Activated CD4-positive, CD25-positive, alpha-beta regulatory T cell treated with anti-CD3 and anti-CD28 coated beads, Interleukin-2, amount 50 U/mL, for 16 hours (primary cell): ENCODE measurements around the gene SBK1.
A peak's percentile ranks its signal among the peaks of the same experiment; 100 is the strongest.
"Not testable (repeated sequence)": the region's sequence is repeated elsewhere in the genome, so short reads cannot be mapped to it uniquely, and the experiment has no call there.

Source experiments
- DNase-seq: peaks from one replicate; pipeline ENCODE4 v3.0.0-alpha.2; 2020; ENCODE audit warnings: low read depth, low spot score

Gene SBK1

DNA sequence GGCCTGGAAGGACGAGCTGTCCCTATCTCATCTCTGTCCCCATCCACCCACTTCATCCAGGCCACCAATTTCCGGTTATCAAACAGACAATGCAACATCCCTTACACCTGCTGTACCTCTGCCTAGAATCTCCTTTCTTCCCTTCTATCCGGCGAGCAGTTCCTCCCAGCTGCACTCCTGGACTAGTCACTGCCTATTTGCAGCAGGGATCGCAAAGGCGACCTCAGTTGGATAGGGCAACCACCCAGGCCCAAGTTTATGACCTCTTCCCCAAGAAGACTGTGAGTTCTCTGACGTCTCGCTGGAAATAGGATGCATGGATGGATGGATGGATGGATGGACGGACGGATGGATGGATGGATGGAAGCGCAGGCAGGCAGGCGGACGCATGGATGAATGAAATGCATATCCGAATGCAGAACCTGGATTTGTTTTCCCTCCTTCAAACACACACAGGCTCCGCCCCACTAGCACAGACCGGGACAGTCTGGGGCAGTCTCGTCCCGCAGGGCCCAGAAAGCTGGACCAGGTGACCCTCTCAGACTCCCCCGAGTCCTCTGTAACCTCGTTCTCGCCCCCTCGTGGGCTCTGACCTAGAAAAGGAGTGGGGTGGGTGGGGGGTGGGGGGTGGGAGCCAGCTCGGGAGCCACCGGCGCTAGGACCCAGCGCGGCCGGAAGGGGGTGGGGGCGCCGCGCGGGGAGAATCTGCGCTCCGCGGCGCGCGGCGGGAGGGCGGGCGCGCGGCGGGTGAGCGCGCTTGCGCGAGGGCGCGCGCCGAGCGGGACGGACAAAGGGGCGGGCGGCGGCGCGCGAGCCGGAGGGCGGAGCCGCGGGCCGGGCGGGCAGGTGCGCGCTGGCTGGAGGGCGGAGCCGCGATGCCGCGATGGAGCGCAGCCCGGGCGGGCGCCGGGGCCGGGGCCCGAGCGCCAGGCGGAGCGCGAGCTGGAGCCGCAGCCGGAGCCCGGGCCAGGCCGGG lies at the start of gene SBK1:
Gene SBK1, plus strand, starts transcription at position 875 of the 976 bp plus-strand sequence. CDS start 24,867 bp downstream, outside the sequence.
- peak; percentile 57 for DNase-seq

DNA sequence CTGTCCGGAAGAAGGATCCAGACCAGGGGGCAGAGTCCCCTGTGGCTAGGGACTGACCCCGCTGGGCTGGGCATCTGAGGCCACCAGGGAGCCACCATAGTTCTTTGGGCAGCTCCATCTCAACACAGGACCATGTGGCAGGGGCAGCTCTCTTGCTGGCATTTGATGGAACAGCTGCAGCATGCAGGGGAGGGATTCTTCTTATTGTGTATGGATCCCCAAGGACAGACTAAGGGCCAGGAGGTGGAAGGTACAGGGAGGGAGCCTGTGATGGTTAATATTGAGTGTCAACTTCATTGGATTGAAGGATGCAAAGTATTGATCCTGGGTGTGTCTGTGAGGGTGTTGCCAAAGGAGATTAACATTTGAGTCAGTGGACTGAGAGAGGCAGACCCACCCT lies 42.8 kb upstream of the SBK1 start:
- not testable (repeated sequence) for DNase-seq

DNA sequence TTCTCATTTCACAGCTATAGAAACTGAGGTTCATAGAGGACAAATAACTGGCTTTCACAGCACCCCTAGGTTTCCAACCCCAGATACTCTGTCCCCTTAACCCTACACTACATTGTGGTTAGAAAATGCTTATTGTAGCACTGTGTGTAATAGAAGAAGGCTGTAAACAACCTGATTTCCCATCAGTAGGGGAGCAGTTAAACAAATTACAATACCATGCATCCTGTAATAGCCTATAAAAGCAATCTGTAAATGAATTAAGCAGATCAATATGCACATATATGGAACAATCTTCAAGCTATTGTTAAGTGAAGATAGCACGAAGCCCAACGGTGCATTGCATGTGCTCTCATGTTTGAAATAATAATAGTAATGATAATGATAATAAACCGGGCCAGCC lies 41.3 kb upstream of the SBK1 start:
- DNase-seq: no peak

DNA sequence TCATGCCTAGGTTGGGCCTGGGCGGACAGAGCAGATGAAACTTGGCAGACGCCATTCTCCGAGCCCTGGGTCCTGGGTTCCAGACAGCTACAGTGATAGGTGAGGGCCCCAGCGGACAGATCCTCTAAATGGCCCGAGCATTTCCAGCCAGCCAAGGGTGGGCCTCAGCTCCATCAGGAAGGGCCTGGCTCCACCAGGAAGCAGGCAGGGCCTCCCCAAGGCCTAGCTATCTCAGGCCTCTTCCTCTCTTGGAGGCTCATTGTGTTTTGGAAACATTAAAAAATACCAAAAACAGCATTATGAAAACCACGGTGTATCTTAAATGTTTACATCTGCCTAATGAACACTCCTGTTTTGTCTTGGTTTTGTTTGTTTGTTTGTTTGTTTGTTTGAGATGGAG lies 38.2 kb upstream of the SBK1 start:
- DNase-seq: no peak

DNA sequence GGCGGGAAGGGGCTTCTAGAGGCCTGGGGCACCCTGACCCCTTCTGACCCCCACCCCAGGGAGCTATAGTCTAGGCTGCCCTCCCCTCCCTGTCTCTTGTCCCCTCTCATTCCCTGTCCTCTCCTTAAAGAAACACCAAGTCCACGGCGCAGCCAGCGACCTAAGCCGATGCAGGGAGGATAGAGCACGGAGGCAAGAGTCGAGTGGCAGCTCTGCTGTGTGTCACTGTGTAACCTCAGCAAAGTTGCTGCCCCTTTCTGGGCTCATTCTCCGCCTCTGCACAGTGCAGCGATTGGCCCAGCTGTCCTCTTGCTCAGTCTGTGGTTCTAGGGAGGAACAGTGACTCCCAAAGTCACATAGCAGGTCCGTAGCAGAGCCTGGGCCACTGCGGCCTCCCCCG lies 36.5 kb upstream of the SBK1 start:
- DNase-seq: no peak

DNA sequence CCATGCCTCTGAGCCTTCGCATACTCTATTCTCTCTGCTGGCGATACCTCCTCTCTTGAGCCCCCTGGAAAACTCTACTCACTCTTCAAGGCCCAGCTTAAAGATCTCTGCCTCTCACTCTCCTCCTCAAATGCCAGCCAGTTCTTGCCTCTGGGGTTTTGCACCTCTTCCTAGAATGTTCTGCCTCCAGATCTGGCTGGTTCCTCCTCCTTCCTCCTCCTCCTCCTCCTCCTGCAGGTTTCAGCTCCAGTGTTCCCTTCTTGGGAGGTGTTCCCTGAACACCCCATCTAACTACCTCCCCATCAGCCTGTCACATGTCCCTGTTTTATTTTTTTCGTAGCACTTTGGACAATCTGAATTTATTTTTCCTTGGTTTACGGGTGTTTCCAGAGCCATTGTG lies 35.1 kb upstream of the SBK1 start:
- no peak for DNase-seq

DNA sequence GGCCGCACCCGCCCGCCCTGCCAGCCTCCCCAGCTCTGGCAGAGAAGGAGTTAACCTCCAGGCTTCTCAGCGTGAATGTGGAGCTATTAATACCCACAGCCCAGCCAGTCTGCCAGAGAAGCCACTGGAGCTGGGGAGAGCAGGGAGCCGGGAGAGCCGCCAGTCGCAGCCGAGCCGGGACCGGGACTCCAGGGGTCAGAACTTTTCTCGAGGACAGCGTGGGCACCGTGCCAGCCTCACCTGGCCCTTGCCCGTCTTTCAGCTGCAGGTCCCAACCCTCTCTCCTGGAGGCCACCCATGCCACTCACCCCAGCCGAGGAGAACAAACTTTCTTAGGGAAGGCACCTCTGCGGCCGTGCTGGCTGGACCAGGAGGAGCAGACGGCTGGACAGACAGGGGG lies 33.8 kb upstream of the SBK1 start:
- no peak for DNase-seq

DNA sequence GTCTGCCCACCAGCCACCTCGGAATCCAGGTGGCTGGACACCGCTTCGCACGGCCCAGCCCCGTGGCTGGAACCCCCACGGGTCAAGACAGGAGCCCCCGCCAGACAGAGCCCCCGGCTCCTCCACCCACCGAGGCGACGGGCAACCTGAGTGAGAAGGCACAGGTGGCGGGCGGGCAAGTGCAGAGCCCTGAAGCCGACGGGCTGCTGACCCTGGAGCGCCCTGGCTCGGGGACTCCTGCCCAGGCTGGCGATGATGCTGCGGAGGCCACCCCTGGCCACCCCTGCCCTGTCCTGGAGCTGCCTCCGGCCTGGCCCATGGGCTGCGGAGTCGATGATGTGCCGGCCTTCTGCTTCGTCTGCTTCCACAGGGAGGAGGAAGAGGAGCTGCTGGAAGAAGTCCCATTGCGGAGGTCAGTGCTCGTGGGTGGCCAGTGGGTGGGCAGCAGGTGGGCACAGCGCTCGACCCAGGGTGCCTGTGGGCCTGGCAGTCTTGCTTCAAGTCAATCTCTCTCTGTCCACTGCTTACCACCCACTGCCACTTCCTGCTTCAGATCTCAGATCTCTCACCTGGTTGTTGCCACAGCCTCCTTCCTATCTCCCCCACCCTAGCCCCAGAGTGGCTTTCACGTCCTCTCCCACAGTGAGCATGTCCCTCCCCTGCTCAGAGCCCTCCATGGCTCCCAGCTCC lies 33.1 kb upstream of the SBK1 start:
- DNase-seq: no peak

DNA sequence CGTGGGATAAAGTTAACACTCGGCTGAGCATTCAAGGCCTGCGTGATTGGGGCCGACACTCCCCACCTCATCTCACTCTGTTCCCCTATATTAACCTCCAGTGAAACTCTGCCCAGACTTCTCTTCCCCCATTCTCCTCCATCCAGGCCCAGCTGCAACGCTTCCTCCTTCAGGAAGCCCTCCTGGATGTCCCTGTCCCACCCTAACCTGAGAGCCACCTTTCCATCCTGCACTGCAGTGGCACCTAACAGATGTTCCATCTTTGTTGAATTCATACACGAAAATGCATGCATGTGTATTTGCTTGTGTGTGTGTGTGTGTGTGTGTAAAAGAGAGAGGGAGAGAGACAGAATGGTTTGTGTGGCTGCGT lies 32.6 kb upstream of the SBK1 start:
- DNase-seq: no peak

DNA sequence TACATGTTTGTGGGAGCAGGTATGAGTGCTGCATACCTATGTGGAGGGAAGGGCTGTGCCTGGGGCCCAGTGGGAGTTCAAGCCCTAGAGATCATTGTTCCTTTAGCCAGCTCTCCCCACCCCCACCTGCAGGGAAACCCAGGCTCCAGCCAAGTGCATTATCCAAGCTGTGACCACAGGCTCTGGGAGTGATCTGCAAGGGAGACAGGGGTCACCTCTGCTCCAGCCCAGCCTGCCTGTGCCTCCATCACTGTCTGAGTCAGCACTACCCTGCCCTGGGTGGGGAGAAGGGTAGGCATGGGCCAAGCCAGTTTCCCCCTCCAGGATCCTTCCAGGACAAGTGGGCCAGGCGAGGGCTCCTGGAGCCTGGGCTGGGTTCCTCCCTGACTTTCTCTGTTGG lies 32.1 kb upstream of the SBK1 start:
- DNase-seq: no peak

DNA sequence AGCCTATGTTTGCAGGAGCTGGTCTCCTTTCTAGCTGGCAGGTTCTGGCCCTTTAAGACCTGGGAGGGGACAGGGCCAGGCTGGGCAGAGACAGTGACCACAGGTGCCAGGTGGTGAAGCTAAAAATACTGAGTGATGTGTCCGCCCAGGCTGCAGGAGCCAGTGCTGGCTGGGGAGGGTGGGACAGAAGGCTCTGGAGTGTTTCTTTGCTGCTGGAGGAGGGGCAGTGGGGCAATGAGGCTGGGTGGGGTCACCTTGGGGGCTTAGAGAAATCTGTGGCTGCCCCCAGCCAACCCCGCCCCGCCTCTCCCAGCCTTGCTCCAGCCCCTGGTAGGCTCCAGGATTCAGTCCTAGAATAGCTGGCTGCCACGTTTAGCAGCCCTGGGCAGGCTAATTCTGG lies 30.4 kb upstream of the SBK1 start:
- DNase-seq: no peak

DNA sequence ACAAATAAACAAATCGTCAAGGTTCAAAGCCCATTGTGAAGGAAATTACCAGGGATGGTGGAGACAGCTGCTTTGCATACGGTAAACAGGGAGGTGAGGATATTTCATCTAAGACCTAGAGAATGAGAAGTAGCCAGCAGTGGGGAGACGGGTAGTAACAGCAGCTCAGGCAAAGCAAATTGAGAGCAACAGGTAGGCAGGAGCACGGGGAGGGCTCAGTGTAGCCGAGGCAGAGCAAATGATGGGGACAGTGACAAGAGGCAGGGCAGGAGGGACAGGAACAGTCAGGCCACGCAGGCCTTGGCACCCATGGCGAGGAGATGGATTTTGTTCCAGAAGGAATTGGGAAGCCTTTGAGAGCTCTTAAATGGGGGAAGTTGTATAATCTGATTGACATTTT lies 29.0 kb upstream of the SBK1 start:
- no peak for DNase-seq

DNA sequence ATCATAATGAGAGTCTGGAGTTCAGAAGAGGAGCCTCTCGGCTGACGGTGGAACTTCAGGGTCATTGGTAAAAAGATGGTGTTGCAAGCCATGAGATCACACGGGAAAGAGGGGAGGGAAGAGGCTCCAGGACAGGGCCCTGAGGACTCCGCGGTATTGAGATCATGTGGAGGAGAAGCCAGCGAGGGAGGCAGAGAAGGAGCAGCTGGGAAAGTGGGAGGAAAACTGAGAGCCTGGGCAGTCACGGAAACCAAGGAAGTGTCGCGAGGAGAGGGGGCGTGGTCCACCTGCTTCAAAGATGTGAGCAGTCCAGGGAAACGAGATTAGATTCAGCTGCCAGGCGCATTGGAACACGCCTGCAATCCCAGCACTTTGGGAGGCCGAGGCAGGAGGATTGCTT lies 27.7 kb upstream of the SBK1 start:
- no peak for DNase-seq

DNA sequence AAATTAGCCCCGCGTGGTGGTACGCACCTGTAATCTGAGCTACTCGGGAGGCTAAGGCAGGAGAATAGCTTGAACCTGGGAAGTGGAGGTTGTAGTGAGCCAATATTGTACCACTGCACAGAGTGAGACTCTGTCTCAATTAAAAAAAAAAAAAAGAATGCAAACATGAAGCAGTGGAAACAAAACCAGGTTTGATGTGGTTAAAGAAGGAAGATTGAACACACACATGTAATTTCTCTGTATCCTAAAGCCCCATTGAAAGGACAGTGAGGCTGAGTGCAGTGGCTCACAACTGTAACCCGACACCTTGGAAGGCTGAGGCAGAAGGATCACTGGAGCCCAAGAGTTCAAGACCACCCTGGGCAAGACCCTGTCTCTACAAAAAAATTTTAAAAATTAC lies 26.5 kb upstream of the SBK1 start:
- DNase-seq: no peak

DNA sequence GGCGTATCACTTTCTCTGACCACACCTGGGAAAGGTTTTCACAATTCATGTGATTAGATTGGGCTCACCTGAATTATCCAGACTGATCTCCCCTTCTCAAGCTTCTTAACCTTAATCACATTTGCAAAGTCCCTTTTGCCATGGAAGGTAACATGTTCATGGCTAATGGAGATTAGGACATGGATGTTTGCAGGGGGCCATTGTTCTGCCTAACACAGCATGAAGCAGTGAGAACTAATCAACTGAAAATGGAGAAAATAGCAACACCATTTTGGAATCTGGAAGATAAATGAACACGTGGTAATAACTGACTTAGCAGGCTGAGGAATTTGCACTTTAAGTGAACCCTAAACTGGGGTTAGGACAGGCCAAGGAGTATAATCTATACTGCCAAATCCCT lies 25.0 kb upstream of the SBK1 start:
- no peak for DNase-seq

DNA sequence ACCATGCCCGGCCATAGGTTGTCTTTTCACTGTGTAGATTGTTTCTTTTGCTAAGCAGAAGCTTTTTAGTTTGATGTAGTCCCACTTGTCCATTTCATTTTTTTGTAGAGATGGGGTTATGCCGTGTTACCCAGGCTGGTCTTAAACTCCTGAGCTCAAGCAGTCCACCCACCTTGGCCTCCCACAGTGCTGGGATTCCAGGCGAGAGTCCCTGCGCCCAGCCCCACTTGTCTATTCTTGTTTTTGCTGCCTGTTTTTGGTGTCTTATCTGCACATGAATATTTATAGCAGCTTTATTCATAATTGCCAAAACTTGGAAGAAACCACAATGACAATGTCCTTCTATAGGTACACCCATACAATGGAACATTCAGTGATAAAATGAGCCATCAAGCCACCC lies 18.8 kb upstream of the SBK1 start:
- no peak for DNase-seq

DNA sequence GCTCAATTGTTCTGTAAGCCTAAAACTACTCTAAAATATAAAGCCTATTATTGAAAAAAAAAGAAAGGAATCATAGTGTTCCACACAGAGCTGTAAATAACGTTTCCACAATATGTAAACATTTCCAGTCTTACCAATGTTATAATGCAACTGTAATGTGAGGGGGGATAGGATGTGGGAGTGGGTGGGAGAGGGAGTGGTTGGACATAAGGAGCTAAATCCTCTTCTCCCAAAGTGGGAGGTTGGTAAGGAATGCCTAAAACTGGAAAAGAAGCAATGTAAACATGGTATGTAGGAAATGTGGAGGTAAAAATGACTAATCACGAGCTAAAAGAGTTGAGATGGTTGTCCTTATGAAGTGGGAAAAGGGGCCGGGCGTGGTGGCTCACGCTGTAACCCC lies 17.6 kb upstream of the SBK1 start:
- no peak for DNase-seq

DNA sequence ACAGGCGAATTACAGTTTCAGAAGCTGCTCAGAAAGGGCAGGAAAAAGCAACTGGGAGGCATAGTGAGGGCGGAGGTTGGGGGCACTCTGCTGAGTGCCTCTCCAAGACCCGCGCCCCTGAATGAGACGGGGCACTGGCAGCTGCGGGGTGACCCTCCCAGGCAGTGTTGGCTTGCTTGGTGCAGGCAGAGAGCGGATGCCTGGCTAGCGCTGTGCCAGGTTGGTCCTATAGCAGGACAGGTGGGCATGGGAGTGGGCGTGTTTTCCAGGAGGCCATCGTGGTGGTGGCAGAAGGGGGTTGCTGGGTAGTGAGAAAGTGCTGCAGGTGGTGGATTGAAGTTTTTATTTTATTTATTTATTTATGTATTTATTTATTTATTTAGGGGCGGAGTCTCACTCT lies 16.0 kb upstream of the SBK1 start:
- DNase-seq: no peak

DNA sequence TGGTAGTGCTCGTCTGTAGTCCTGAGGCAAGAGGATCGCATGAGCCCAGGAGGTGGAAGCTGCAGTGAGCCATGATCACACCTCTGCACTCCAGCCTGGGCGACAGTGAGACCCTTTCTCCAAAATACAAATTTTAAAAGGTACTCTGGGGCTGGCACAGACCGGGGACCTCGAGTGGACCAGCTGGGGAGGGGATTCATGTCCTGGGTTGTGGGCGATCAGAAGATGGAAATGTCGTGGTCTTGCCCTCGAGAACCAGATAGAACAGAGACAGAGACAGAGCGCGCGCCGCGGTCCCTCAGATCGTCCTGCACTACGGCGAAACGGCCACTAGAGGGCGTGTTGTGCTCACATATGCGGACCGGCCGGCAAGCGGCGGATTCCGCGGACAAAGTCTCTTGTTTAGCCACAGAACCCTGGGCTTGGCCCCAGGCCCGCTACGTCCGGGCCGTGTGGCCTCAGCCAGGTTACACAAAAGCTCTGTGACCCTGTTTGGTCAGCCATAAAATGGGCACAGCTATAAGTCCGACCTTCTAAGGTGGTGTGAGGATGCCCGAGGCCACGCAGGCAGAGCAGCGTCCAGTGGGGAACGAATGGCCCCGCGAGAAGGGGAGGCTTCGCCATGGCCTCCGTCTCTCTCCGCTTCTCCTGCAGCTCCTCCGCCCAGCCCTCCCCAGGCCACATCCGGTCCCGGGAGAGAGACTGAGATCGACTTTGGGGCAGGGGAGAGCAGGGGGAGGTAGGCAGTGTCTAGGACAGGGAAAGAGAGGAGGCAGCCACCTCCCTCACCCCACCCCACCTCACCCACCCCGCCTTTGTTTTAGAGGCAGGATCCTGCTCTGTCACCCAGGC lies 14.6 kb upstream of the SBK1 start:
- DNase-seq: peak; percentile 66

DNA sequence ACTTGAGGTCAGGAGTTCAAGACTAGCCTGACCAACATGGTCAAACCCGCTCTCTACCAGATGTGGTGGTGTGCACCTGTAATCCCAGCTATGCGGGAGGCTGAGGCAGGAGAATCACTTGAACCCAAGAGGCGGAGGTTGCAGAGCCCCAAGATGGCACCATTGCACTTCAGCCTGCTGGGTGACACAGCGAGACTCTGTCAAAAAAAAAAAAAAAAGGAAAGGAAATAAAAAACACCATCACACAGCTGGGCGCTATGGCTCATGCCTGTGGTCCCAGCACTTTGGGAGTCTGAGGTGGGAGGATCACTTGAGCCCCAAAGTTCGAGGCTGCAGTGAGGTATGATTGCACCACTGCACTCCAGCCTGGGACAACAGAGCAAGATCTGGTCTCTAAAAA lies 13.3 kb upstream of the SBK1 start:
- no peak for DNase-seq

DNA sequence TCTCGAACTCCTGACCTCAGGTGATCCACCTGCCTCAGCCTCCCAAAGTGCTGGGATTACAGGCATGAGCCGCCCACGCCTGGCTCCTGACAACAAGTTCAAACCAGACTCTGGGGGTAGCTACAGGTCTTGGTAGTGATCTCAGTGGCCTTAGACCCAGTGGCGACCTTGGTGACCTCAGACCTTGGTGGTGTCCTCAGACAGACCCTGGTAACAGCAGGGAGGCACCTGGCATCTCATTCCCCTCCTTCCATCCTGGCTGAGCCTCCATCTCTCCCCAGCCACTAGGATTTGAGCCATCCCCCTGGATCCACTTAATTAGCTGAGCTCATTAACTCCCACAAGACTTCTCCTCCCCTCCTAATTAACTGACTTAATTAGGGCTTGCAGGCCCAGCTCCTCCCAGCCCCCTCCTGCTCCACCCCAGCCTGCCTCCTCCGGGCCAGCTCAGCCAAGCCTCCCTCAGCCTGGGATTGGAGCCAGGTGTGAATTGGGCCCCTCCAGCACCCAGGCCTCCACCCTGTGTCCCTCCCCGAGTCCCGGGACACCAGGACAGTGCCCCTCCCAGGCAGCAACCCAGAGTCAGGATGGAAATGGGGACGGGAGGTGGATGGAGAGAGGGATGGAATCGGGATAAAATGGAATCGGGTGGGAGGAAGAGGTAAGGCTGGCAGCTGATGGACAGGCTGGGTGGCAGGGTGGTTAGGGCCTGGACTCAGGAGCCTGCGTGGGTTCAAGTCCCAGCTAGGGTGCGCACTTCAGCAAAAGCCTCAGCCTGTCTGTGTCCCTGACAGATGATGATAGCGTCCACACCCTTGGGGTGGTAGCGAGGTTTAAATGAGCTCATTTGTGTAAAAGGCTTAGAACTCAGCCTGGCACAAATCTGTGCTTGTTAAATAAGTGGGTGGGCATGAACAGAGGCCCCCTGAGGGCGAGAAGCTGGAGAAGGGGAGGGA lies 11.2 kb upstream of the SBK1 start:
- DNase-seq: no peak
